Measurements from ENCODE around the gene TNS3. TPM values are rescaled to one million over a fixed set of nuclear protein-coding genes. Genes with fewer than 3 reads are reported as not detected.

Gene TNS3
- total RNA-seq, 3 donors from 2014 or later: 69.1 to 98.9 (median 69.9) TPM

GRCh38 chr7:47252675-47253074 is 329.2 kb downstream of the TNS3 start:
- DNase-seq (no peak), ATAC-seq (no peak)
- intact Hi-C loops (cut with DNase I, micrococcal nuclease): no loop called here
- no peaks in the 10 kb centered on the region for H3K36me3 ChIP-seq (ENCODE audit: low read depth)
- peaks cover 8% of the 10 kb centered on the region for H3K4me1 ChIP-seq (ENCODE audit: low read depth)
- no peak for TF ChIP-seq CTCF (IDR thresholded peaks at IDR 0.05)
- no peak overlapping the region for H3K4me3 ChIP-seq
- no peaks in the 10 kb centered on the region for H3K9me3 ChIP-seq

- Histone ChIP-seq H3K36me3 (ENCODE audit: low read depth) (no peaks in the 10 kb centered on the region), H3K4me3 (no peak overlapping the region), H3K4me1 (ENCODE audit: low read depth) (no peaks in the 10 kb centered on the region), H3K9me3 (no peaks in the 10 kb centered on the region)
- intact Hi-C loops (cut with DNase I, micrococcal nuclease): no loop called here
- ATAC-seq (no peak), DNase-seq (no peak)
- no peak for TF ChIP-seq CTCF (IDR thresholded peaks at IDR 0.05)
Measured at GRCh38 chr7:47249361-47249760, 332.6 kb downstream of the TNS3 start.

- intact Hi-C loops (cut with DNase I, micrococcal nuclease): no loop called here
- H3K4me1 ChIP-seq (ENCODE audit: low read depth): no peaks in the 10 kb centered on the region
- H3K9me3 ChIP-seq: no peaks in the 10 kb centered on the region
- no peak for DNase-seq
- no peak for TF ChIP-seq CTCF (IDR thresholded peaks at IDR 0.05)
- H3K4me3 ChIP-seq: no peak overlapping the region
- ATAC-seq: no peak
- no peaks in the 10 kb centered on the region for H3K36me3 ChIP-seq (ENCODE audit: low read depth)
Measured at GRCh38 chr7:47248797-47249196, 333.1 kb downstream of the TNS3 start.

- no peak for DNase-seq
- Histone ChIP-seq H3K36me3 (ENCODE audit: low read depth) (no peaks in the 10 kb centered on the region), H3K4me1 (ENCODE audit: low read depth) (no peaks in the 10 kb centered on the region), H3K4me3 (no peak overlapping the region), H3K9me3 (no peaks in the 10 kb centered on the region)
- ATAC-seq: no peak
- intact Hi-C loops (cut with DNase I, micrococcal nuclease): no loop called here
- no peak for TF ChIP-seq CTCF (IDR thresholded peaks at IDR 0.05)
Measured at GRCh38 chr7:47247132-47247531, 334.8 kb downstream of the TNS3 start.

GRCh38 chr7:47244692-47245091 is 337.2 kb downstream of the TNS3 start:
- TF ChIP-seq CTCF (IDR thresholded peaks at IDR 0.05): no peak
- no peaks in the 10 kb centered on the region for H3K4me1 ChIP-seq (ENCODE audit: low read depth)
- no peaks in the 10 kb centered on the region for H3K36me3 ChIP-seq (ENCODE audit: low read depth)
- DNase-seq: no peak
- no peak for ATAC-seq
- intact Hi-C loops (cut with DNase I, micrococcal nuclease): no loop called here
- H3K9me3 ChIP-seq: no peaks in the 10 kb centered on the region
- H3K4me3 ChIP-seq: no peak overlapping the region

Data from mucosa of descending colon (tissue), 3 donors.